Measurements from ENCODE around the gene ANKFY1. TPM values are rescaled to one million over a fixed set of nuclear protein-coding genes. Genes with fewer than 3 reads are reported as not detected.

The ANKFY1 gene
- total RNA-seq, 1 experiment from 2014 or later, result 38.9 TPM

DNA sequence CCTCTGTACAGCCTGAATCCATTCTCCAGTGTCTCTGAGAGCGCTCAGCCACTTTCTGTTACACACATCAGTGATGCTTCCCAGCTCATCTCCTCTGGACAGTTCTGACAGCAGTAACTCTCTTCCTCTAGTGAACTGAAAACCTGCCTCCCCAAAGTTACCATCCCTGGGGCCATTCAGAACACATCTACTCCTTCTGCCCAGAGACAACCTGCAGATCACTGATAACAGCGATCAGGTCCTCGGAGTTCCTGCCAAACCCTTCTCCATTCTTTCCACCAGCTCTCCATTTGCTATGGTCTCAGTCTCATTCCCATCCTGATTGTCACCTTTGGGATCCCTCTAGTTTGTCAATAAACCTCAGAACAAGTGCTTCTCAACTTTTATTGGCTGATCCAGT, 128.3 kb downstream of the ANKFY1 start:
- Histone ChIP-seq H3K79me2 (ENCODE audit: insufficient read depth, low read length) (peaks cover 58% of the 10 kb centered on the region), H3K27me3 (ENCODE audit: insufficient read depth, low read length) (no peaks in the 10 kb centered on the region), H4K20me1 (ENCODE audit: insufficient read depth) (0 out of 2 replicates have a peak, but pooled peaks cover 4% of the 10 kb centered on the region), H2AFZ (ENCODE audit: low read depth, low read length, poor library complexity, severe bottlenecking) (no peak overlapping the region), H3K4me1 (ENCODE audit: control insufficient read depth in 1 of 2, insufficient read depth in 2 of 2, low read length in 2 of 2) (no peaks in the 10 kb centered on the region), H3K27ac (ENCODE audit: low read depth, low read length) (no peak overlapping the region), H3K36me3 (ENCODE audit: control insufficient read depth in 1 of 2, insufficient read depth in 2 of 2, low read length in 2 of 2) (no peaks in the 10 kb centered on the region), H3K9ac (ENCODE audit: low read length) (no peak overlapping the region), H3K4me2 (ENCODE audit: low read length) (no peak overlapping the region), H3K4me3 (replicated peaks in 1 of 2; ENCODE audit: low read depth in 1 of 2, low read length in 2 of 2) (no peak overlapping the region), H3K9me3 (ENCODE audit: control insufficient read depth in 1 of 2, insufficient read depth in 1 of 2, low read depth in 1 of 2, low read length in 2 of 2) (no peaks in the 10 kb centered on the region), H3K9me2 (ENCODE audit: insufficient read depth) (no peaks in the 10 kb centered on the region)
- POLR2A ChIA-PET, result interaction anchor here (1.2 kb wide), 1 partner anchor 7 kb away, joined by 4 read pairs; the partner anchor contains the start of genes CYB5D2 and ZZEF1
- intact Hi-C loops (cut with micrococcal nuclease), result no loop called here
- TF ChIP-seq TCF7L2 (IDR thresholded peaks at IDR 0.05; ENCODE audit: borderline replicate concordance, extremely low read depth, insufficient read depth, insufficient read length) (no peak), CEBPB (IDR thresholded peaks at IDR 0.05; ENCODE audit: low read depth) (no peak), SIN3A (IDR thresholded peaks at IDR 0.05; ENCODE audit: low read depth) (no peak), ZNF274 (IDR thresholded peaks at IDR 0.05; ENCODE audit: low read depth, low read length) (no peak), FOSL1 (IDR thresholded peaks at IDR 0.05; ENCODE audit: low read depth) (no peak), RAD21 (IDR thresholded peaks at IDR 0.05; ENCODE audit: low read depth) (no peak), CBX3 (IDR thresholded peaks at IDR 0.05; ENCODE audit: low read depth) (no peak), MAX (IDR thresholded peaks at IDR 0.05) (no peak), ZBTB33 (IDR thresholded peaks at IDR 0.05; ENCODE audit: extremely low read depth, insufficient replicate concordance, low read length) (no peak), ATF3 (IDR thresholded peaks at IDR 0.05) (no peak), YY1 (IDR thresholded peaks at IDR 0.05; ENCODE audit: extremely low read depth, insufficient replicate concordance, low read depth, low read length) (no peak), SRF (IDR thresholded peaks at IDR 0.05; ENCODE audit: low read depth) (no peak), EZH2 (IDR thresholded peaks at IDR 0.05) (no peak), SP1 (IDR thresholded peaks at IDR 0.05; ENCODE audit: low read depth) (no peak), POLR2A (IDR thresholded peaks at IDR 0.05; ENCODE audit: borderline replicate concordance, extremely low read depth, insufficient read depth, insufficient read length) (no peak), ZFX (IDR thresholded peaks at IDR 0.05) (no peak)
- BruUV-seq (replicated peaks), result no TSS peak
- RAD21 ChIA-PET (ENCODE audit: low non-redundant PET in 1 of 2, low total read pairs in 2 of 2, uncharacterized antibody in 2 of 2, unreplicated experiment in 2 of 2), result no interaction called here
- ATAC-seq (no peak), DNase-seq (ENCODE audit: low read depth, low spot score) (no peak)
- CTCF ChIA-PET, result no interaction called here

Measured in HCT116 (cell line).